Neutrophil (primary cell): ENCODE results near the gene MPST.

Experiments
- H3K27ac ChIP-seq: fragments of 200-600 bp; sonication (generic); 2 replicates; pipeline ENCODE4 v1.5.1; 2016; ENCODE audit warnings: mild to moderate bottlenecking, moderate library complexity
- H3K27me3 ChIP-seq: fragments of 200-600 bp; sonication (generic); 2 replicates; pipeline ENCODE4 v1.6.0; 2016; ENCODE audit warnings: mild to moderate bottlenecking
- H3K36me3 ChIP-seq: fragments of 200-600 bp; sonication (generic); 2 replicates; pipeline ENCODE4 v1.5.1; 2017
- H3K4me1 ChIP-seq, 2 experiments: fragments of 200-600 bp in 1 of 2; sonication (generic) in 1 of 2; 1 replicate in 1 of 2; 2 replicates in 1 of 2; pipeline versions ENCODE4 v1.5.1 to v1.6.1; 2013 to 2016; ENCODE audit warnings: low read depth in 1 of 2, low read length in 1 of 2, mild to moderate bottlenecking in 1 of 2, moderate library complexity in 1 of 2; ENCODE audit not compliant: control insufficient read depth in 1 of 2, insufficient read depth in 1 of 2
- H3K4me3 ChIP-seq, 2 experiments: fragments of 200-600 bp in 1 of 2; sonication (generic) in 1 of 2; 1 replicate in 1 of 2; 2 replicates in 1 of 2; pipeline ENCODE4 v1.5.1; 2013 to 2016; ENCODE audit warnings: low read depth in 1 of 2, low read length in 1 of 2, mild to moderate bottlenecking in 1 of 2, moderate library complexity in 1 of 2
- H3K9me3 ChIP-seq: fragments of 200-600 bp; sonication (generic); 2 replicates; pipeline ENCODE4 v1.5.1; 2016
- TF ChIP-seq, protein P1 (sequence below): fragments of 200-600 bp; sonication (generic); IDR thresholded peaks from 2 replicates; pipeline ENCODE4 v1.5.1; 2016; ENCODE audit warnings: antibody characterized with exemption

Gene MPST

DNA sequence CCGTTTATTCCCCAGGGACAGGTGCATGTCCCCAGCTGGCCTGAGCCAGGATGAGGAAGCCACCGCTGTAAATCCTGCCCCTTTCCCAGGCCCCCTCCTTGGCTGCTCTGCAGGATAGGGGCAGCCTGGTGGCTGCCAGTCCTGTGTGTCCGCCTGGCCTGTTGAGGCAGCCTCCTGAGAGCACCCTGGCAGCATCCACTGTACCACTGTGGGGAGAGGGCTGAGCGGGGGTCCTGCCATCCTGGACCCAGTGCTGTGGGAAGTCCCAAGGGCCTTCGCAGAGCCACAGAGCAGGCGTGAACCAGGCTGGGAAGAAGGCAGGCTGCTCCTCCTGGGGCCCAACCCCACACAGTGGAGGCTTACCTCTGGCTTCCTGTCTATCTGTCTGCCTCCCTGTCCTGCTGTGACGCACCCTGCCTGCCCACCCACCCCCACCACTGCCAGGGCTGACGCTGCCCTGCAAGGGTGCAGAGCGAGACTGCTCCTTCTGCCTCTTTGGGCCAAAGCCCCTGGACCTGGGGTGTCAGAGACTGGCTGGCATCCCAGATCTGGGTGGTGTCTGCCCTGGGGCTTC, 40.4 kb downstream of the MPST start:
- no peak overlapping the region for H3K4me3 ChIP-seq
- no peak overlapping the region for H3K27ac ChIP-seq
- H3K36me3 ChIP-seq, result no peaks in the 10 kb centered on the region
- peaks cover 5% of the 10 kb centered on the region for H3K27me3 ChIP-seq
- H3K4me1 ChIP-seq, result no peaks in the 10 kb centered on the region
- no peaks in the 10 kb centered on the region for H3K9me3 ChIP-seq
- TF ChIP-seq, protein P1, sequence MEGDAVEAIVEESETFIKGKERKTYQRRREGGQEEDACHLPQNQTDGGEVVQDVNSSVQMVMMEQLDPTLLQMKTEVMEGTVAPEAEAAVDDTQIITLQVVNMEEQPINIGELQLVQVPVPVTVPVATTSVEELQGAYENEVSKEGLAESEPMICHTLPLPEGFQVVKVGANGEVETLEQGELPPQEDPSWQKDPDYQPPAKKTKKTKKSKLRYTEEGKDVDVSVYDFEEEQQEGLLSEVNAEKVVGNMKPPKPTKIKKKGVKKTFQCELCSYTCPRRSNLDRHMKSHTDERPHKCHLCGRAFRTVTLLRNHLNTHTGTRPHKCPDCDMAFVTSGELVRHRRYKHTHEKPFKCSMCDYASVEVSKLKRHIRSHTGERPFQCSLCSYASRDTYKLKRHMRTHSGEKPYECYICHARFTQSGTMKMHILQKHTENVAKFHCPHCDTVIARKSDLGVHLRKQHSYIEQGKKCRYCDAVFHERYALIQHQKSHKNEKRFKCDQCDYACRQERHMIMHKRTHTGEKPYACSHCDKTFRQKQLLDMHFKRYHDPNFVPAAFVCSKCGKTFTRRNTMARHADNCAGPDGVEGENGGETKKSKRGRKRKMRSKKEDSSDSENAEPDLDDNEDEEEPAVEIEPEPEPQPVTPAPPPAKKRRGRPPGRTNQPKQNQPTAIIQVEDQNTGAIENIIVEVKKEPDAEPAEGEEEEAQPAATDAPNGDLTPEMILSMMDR, result no peak

DNA sequence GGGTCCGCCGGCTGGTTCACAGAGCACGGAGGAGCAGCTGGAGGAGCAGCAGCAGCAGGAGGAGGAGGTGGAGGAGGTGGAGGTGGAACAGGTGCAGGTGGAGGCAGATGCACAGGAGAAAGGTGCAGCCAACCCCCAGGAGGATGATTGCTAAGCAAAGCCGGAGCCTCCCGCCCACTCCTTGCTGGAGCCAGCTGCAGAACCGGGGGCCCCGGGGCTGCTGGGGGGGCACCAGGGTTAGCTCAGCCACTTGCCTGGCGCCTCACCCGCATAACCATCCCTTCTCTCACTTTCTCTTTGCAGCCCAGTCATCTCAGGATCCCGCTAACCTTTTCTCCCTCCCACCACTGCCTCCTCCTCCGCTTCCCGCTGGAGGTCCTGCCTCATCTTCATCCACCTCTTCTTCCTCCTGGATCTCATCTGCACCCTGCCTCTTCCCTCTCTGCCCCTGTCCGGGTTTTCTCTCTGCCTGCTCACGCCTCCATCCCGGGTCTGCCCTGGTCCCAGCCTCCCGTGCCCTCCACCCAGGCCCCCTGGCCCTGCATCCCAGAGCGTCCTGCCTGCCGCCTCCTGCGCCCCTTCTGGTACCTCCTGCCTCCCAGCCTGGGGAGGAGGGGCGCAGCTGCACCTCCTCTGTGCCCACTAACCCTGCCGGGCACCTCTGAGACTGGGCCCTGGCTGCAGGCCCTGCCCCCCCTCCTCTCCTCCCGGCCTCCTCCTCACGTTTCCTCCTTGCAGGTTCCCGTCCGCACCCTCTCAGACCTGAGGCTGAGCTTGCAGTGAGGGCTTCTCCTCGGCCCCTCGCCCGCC, 41.5 kb downstream of the MPST start:
- H3K27ac ChIP-seq, result no peak overlapping the region
- H3K27me3 ChIP-seq, result peaks cover 4% of the 10 kb centered on the region
- no peaks in the 10 kb centered on the region for H3K4me1 ChIP-seq
- H3K4me3 ChIP-seq, result no peak overlapping the region
- no peaks in the 10 kb centered on the region for H3K36me3 ChIP-seq
- H3K9me3 ChIP-seq, result no peaks in the 10 kb centered on the region
- TF ChIP-seq, protein P1, result no peak

DNA sequence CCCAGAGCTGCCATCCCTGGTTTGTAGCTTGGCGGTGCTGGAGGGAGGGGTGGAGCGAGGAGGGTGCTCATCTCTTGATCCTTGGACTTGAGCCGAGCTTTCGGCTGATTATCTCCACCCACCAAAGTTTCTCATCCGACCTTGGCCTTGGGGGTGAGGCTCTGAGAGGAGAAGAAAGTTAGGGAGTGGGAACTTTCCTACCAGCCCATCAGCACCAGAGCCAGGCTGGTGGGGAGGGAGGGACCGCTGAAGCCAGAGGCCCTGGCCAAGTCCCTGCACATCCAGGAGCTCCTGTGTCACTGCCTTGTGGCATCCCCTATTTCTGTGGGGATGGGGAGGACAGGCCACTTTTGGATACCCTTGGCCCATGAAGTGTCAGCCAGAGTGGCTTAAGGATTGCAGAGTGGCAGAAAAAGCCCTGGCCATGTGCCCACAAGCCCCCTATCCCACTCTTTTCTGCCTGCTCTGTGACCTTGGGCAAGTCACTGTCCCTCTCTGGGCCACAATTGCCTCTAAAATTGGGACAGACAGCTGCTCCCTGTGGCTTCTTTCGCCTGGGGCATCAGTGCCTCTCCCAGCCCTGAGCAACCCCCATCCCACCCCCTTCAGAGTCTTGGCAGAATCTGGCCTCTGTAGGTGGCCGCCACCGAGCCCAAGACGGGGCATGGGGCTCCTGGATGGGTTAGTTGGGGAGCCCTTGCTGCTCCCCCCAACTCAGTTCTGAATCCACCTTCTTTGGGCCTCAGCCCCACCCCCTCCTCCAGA, 42.3 kb downstream of the MPST start:
- H3K27ac ChIP-seq, result no peak overlapping the region
- H3K9me3 ChIP-seq, result no peaks in the 10 kb centered on the region
- H3K27me3 ChIP-seq, result peaks cover 5% of the 10 kb centered on the region
- no peaks in the 10 kb centered on the region for H3K4me1 ChIP-seq
- TF ChIP-seq, protein P1, result no peak
- H3K4me3 ChIP-seq, result no peak overlapping the region
- H3K36me3 ChIP-seq, result no peaks in the 10 kb centered on the region

DNA sequence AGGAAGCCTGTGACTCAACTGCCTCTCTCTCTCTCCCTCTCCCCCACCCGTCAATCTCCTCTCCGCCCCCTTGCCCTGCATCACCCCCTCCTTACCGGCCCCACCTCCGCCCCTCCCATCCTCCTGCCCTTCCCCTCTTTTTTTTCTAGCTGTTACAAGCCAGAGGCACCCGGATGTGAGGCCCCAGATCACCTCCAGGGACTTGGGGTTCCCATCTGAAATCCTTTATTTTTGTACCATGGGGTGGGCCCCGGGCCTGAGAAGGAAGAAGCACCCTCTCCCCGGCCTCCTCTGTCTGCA, 42.8 kb downstream of the MPST start:
- Histone ChIP-seq H3K27ac (no peak overlapping the region), H3K36me3 (no peaks in the 10 kb centered on the region)

DNA sequence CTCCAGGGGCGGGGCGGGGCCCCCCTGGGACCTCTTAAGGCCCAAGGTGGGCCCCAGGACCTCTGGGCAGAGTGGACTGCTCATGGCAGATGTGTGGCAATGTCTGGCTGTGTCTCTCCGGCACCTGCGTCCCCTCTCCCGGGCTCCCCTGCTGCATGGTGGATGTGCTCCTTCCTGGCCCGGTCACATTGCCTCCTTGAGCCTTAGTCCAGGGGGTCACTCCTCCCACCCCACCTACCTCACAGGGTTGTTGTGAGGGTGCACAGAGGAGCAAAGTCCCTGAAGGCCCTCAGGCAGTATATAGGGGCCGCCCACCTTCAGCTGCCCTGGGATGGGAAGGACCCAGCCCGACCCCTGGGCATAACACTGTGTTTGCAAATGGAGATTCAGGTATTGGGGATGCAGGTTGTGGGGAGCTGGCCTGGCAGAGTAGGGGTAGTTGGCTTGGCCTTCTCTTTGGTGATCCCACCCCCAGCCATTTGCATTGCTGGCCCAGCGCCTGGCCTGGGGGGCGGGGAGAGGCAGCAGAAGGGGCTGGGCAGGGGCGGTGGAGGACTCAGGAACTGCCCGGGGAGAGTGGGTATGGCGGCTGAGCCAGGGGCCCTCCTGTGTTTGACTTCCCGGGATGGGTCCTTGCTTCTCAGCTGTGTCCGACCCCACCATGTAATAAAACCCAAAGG, 43.3 kb downstream of the MPST start:
- Histone ChIP-seq H3K4me3 (no peak overlapping the region), H3K27me3 (peaks cover 16% of the 10 kb centered on the region), H3K4me1 (no peaks in the 10 kb centered on the region), H3K9me3 (no peaks in the 10 kb centered on the region), H3K36me3 (no peaks in the 10 kb centered on the region), H3K27ac (no peak overlapping the region)
- TF ChIP-seq, protein P1, result no peak

More for the DNA sequence above, 42.8 kb downstream of the MPST start:
- Histone ChIP-seq H3K4me1 (no peaks in the 10 kb centered on the region), H3K4me3 (no peak overlapping the region), H3K27me3 (peaks cover 11% of the 10 kb centered on the region), H3K9me3 (no peaks in the 10 kb centered on the region)
- TF ChIP-seq, protein P1, result no peak
